CMK (cell line): ENCODE measurements around the gene INPP5A.

Experiments used
- DNase-seq: peaks from one replicate; pipeline ENCODE4 v3.0.0-alpha.2; 2010; ENCODE audit warnings: low read depth

The INPP5A gene

DNA sequence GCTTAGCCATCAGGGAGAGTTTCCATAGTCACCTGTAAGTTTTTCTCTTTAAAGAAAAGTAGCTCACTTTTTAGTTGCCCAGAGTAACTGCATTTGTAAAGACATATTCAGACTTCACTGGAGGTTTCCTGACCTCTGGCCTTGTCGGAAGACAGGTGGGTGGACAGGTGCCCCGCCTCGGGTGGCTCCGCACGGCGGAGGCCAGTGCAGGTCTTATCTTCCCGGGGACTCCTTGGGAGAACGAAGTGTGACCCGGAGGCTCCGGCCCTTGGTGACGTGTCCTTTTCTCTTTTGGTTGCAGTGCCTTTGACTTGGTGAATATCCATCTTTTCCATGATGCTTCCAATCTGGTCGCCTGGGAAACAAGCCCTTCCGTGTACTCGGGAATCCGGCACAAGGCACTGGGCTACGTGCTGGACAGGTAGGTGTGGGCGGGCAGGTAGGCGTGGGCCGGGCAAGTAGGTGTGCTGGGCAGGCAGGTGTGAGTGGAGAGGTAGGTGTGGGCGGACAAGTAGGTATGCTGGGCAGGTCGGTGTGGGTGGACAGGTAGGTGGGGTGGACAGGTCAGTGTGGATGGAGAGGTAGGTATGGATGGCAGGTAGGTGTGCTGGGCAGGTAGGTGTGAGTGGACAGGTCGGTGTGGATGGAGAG, 172.6 kb downstream of the INPP5A start:
- DNase-seq: no peak

DNA sequence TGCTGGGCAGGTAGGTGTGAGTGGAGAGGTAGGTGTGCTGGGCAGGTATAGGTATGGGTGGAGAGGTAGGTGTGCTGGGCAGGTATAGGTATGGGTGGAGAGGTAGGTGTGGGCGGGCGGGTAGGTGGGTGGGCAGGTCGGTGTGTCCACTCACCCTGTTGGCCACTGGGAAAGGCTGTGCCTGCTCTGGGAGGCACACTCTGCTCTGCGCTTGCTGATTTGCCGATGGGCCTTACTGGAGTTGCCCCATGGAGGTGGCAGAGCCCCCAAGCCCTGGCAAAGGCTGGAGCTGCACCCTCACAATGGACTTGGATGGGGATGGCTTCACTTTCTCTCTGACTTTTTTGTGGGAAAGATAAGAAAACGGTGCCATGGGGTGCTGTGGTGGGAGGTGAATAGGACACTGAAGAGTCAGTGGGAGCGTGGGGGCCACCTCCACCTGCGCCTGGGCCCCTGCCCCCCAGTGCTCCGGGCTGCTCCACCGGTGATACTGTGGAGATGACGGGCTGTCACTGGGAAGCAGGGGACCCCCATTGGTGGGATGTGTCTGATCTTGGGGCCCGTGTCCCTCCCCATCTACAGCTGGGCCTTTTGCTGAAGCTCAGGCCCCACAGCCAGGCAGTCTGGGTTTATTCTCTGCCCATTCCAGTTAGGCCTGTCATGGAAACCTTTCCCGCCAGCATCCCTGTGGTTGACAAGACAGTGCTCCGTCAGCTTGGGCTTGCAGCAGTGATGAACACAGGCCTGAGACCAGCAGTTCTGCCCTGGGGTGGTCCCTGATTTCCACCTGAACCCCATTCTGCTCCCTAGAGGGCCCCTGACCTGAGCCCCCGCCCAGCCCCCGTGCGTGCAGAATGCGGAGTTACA, 173.4 kb downstream of the INPP5A start:
- no peak for DNase-seq

DNA sequence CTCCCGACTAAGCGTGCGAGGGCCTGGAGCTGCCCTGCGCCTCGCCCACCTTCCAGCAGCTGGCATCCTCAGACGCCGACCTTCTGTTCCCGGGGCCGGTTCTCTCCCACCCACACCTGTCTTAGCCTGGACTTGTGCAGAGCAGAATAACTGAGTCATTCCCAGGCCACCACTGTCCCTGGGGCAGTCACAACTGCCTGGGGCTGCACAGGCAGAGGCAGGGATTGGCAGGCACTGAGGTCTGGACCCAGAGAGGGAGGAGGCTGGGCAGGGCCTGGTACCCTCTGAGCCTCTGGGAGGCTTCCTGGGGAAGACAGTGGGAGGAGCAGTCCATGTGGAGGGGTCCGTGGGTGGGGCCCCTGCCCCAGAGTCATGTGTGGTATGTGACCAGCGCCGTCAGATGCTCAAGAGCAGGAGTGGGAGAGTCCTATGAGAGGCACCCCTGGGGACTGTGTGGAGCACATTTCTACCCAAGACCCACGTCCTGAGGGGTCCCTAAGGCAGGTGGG, 174.1 kb downstream of the INPP5A start:
- DNase-seq: no peak

DNA sequence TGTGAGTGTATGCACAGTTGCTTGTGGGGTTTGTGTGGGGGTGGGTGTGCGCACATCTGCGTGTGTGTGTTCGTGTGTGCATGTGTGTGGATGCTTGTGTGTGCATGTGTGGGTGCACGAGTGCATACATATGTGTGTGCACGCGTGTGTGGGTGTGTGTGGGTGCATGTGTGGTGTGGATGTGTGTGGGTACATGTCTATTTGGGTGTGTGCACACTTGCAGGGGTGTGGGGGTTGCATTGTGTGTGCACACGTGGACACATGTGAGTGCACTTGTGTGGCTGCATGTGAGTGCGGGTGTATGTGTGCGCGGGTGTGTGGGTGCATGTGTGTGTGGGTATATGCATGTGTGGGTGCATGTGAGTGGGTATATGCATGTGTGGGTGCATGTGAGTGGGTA, 174.7 kb downstream of the INPP5A start:
- DNase-seq: no peak

DNA sequence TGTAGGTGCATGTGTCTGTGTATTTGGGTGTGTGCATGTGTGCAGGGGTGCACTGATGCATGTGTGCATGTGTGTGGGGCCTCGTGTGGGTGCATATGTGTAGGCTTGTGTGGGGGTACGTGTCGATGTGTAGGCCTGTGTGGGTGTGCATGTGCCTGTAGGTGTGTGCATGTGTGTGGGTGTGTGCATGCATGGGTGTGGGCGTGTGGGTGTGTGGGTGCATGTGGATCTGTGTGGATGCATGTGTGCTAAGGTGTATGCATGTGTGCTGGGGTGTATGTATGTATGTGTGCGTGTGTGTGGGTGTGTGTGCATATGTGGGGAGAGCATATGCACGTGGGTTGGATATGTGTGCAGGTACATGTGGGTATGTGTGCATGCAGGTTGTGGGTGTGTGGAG, 175.2 kb downstream of the INPP5A start:
- no peak for DNase-seq

DNA sequence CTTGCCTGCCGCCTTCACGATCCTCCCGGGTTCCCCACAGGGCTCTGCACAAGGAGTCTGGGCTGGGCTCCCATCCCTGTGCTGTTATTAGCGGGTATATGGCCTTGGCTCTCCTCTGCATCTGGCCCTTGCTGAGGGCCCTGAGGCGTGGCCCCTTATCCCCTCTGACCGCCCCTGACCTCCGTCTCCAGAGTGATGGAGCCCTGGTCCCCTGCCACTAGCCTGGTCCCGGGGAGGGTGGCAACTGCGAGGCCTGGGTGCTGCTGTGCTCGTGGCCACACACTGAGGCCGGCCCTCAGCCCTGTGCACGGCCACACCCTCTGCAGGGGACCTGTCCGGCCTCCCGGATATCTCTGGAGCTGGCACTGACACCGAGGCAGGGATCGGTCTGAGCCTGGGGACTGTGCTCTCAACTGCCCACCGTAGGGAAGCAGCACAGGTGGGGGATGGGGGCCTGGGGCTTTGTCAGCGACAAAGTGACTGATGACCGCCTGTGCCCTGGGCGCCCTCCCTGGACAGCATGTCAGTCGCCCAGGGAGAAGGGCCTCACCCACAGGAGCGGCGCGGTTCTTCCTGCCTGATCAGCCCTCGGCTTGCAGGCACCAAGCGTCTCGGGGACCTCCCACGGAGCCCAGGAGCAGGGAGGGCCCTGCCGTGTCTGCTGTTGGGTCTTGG, 176.0 kb downstream of the INPP5A start:
- no peak for DNase-seq

DNA sequence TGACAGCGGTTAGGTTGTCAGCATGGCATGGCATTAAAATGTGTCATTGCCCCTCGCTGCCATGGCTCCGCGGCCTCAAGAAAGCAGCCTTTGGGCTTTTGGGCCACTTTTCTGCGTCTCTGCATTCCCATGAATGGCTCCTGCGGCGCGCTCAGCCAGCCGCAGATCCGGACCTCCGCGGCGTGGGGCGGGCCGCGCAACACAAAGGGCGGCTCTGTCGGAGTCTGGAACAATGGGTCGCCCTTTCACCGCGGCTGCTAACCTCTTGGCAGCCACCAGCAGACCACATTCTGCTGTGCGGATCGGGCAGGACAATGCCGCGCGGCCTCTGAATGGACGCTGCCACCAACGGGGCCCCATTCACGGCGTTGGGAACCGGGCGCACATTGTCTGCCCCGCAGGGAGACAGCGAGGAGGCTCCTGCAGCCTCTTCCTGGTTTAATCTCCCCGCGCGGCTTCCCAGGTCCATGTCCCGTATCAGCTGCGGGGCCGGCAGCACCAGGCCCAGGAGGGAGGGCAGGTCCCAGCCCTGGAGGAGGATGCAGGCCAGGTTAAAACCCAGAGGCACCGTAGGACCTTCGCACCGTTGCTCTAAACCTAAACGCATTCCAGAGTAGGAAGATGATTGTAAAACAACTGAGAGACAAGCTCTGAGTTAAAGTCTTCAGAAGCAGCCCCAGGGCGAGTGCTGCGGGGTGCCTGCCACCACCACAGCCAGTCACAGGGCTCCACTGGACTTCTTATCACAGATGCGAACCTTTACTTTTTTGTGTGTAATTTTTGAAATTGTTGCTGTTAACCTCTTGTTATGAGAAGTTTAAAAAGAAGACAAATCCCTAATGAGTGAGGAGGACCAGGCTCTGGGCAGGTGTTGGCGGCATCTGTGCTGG, 176.8 kb downstream of the INPP5A start:
- DNase-seq: no peak

DNA sequence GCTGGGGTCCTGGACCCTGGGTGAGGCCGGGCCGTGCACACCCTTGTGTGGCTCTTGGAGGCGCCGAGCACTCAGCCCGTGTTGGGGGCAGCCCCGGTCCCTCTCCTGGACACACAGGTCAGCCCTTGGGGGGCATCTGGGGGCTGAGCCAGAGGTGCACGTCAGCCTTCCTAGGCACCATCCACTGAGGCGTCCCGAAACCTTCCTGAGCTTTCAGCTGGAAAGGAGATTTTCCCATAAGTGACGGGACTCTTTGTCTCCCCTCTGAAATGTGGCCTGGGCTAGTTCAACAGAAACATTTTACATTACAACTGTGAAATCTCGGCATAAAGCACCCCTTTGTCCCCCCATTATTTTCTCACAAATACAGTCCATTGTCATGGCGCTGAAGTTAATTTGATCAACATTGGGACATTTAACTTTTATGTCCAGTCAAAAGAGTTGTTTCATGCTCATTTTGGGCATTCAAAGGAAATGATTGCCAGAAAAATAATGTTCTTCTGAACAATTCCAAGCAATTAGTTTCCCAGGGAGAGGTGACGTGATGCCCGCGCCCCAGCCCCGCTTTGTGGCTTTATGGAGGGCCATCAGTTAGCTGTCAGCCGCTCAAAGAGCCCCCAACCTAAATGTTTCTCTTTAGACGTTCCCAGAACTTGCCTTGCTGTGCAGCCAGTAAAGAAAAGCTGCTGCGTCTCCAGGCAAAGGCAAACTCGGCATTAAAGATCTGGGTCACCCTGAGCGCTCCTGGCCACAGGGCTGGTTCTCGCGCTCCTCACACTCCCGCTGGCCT, 177.6 kb downstream of the INPP5A start:
- no peak for DNase-seq

DNA sequence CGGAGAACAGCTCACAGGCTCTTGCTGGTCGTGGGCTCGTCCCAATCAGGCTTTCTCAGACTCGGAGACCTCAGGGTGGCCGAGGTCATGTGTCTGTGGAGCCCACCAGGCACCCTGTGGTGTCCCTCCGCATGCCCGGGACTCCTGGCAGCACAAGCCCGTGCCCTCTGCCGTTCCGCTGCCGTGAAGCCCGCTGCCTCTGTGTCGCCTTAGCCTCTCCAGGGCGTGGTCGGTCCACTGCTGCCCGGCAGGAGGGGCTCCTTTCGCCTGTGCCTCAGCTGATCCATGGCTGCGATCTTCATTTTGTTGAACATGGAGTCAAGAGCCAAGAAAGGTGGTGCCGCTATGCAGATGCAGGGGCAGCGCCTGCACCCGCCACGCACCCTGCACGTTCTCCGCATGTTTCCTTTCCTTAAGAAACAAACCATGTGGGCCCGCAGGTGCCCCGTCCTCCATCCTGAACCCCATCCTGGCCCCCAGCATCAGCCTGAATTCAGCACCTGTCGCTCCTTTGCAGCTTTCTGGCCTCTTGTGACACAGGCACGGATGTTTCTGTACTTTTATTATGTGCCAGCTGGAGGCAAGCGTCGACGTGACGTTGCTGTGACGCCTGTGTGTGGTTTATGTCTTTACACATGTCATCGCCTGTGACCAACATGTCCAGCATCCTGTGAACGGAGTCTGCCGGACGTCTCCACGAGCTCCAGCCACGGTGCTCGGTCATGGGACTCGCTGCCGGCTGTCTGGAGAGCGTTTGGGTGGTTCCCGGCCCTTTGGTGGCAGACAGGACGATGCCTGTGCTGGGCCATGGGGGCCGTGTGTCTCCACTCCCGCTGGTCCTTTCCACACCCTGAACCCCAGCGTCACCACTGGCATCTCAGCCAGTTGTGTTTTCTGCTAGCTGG, 178.4 kb downstream of the INPP5A start:
- no peak for DNase-seq

DNA sequence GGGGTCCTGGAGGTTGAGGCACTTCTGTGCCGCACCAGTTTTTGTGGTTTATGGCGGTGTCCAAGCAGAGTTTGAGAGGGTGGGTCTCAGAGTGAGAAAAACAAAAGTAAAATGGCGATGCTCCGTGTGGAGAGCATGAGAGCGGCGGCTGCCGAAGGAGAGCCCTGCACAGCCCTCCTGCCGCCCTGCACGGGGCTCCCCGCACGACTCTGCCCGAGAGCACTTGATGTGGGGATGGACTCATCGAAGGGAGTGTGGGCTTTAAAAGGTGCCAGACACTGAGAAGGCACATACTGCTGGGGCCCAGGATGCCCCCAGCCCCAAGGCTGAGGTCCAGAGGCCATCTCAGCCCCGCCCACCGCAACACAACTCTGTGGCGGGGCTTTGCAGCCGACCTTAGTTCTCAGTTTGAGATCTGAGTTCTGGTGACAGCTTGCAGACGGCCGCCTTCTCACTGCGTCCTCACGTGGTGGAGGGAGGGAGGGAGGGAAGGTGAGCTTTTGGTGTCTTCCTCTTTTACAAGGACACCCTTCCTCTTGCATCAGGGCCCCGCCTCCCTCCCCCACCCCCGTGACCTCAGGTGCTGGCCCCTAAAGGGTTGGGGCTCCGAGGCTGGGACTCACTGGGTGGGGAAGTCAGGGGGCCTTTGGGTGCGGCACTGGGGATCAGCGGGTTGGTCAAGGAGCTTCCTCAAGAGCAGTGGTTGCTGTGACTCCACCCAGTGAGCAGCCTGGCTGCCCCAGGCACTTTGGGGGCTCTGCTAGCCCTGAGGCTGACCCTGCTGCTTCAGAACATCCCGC, 179.3 kb downstream of the INPP5A start:
- DNase-seq: no peak

DNA sequence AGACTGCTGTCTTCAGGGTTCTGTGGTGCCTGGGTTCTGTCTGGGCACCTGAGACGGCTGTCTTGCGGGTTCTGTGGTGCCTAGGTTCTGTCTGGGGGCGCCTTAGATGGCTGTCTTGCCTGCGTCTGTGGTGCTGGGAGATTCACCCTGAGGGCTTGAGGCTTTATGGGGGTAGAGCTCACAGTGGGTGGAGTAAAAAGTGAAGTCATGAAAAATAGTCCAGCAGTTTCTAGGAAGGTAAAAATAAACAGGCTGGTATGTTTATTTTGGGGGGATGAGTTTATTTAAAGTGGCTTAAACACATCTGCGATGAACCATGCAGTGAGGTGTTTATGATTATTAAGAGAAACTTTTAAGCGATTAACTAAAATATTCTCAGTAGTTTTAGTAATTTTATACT, 184.1 kb downstream of the INPP5A start:
- DNase-seq: no peak

DNA sequence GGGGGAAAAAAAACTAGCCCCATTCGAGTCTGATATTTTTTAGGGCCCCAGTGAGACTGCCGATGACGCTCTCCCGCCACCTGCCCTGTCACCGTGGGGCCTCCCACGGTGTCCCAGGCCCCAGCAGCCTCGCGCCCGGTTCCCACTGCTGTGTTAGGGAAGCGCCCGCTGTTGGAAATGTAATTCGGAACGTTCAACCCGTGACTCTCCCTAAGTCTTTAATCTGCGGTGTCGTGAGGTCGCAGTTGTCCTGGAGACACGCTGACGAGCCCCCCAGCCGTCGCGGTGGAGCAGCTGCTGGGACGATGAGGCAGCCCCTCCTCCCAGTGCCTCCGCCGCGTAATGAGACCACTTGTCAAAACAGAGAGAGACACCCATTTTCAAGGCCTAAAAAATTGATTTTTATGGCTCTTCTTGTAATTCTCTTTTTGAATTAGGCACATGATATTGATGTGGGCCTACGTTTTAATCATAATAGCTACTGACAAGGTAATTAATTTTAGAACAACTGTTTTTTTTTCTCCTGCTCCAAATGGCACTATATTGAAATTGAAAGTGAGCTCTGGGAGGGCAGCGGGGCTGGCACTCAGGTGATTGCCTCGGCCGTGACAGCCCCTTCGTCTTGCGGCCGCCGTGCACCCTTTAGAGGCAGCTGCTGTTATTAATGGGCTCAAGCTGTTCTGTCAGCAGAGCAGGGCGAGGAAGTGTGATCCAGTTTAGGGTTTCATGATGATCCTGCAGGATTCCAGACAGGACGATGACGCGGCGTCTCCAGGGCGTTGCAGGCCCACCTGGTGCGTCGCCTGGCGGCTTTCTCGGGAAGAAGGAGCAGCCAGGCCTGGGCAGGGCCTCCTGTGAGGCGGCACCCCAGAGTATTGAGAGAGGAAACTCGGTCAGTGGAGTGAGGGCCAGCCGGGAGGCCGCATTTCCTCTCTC, 185.1 kb downstream of the INPP5A start:
- DNase-seq: no peak

DNA sequence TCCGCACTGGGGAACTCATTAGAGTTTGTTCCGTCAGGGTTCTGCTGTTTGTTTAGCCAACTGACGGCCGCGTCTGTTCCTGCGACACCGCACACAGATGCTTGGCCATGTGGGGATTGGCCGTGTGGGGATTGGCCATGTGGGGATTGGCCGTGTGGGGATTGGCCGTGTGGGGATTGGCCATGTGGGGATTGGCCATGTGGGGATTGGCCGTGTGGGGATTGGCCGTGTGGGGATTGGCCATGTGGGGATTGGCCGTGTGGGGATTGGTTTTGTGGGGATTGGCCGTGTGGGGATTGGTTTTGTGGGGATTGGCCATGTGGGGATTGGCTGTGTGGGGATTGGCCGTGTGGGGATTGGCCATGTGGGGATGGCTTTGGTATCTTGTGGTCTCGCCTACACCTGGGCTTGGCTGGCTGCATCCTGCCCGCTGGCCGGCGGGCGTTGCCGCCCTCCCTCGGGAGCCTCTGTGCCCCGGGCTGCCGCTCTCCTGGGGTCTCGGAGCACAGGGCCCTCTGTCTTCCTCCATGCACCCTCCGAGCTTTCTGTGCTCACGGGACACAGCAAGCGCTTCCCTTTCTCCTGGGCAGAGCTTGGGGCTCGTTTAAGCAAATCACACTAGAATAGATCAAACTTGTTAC, 185.9 kb downstream of the INPP5A start:
- DNase-seq: no peak

DNA sequence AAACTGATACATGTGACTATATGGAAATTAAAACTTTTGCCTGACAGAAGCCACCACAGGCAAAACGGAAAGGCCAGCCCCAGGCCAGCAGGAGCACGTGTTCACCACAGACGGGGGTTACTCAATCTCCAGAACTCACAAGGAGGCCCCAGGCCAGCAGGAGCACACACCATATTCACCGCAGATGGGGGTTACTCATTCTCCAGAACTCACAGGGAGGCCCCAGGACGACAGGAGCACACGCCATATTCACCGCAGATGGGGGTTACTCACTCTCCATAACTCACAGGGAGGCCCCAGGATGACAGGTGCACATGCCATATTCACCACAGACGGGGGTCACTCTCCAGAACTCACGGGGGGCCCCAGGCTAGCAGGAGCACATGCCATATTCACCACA, 186.9 kb downstream of the INPP5A start:
- DNase-seq: no peak

DNA sequence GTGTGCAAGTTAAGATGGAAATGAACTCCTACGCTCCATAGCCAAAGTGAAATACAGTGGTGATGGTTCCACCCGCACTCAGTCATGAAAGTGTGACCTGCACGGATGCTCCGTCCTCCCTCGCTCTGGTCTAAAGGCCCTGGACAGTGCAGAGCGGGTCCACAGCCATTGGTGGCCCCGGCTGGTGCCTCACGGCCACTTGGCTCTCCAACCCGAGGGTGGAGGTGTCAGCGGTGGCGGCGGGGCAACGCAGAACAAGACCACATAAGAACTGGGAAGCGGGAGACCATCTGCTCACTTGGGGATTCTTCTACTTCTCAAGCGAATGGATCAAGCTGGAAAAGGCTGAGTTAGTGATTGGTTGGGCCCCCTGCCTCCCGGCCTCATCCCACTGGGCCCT, 187.6 kb downstream of the INPP5A start:
- no peak for DNase-seq

DNA sequence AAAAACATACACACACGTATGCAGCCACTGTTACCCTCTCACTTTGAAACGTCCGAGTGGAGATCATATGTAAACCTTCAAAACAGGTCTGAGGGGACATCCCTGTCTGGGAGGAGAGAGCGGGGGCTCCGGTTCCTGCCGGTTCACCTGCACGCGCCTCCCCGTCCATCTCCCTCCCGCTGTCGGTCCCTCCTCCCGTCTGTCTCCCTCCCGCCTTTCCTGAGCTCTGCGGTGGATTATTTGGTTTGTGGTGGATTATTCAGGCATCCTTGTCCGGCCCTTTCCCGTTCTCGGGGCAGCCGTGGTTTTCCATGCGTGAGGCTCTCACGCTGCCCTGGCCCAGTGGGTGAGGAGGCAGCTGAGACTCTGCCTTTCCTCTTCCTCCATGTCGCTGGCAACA, 188.6 kb downstream of the INPP5A start:
- DNase-seq: no peak

DNA sequence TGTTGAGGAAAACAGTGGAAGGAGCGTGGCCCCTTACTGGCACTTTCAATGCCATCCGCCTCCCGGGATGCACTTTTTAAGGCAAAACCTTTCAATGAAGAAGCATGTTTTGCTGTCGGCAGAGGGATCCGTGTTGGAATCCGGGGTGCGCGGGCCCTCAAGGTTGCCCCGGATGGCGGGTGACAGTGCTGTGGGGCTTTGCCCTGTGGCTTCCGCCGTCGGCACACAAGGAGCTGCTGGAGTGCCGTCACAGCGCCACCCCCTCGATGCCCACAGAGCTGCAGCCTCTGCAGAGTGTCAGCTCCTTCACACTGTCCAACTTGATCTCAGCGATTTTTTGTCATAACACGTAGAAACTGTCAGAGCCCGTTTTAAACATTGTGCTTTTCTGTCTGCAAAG, 189.4 kb downstream of the INPP5A start:
- DNase-seq: no peak

DNA sequence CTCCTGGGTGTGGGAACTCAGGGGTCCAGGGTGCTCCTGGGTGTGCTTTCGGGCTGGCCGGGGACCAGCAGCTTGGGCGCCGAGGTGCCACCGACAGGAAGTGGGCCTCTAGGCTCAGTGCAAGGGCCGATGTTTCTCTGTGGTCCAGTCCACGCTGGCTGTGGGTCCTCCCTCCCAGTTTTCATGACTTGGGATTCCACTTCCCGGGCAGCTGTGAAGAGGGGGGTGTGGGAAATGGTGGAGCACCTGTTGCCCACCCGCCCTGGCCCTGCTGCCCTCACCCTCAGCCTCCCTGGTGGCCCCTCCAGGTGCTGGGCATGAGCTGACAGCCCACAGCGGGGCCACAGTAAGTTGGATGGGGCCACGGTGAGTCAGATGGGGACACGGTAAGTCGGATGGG, 189.8 kb downstream of the INPP5A start:
- no peak for DNase-seq
